GM12878 (cell line): ENCODE results near the gene MYO7B.
"Not testable (repeated sequence)": the region's sequence is repeated elsewhere in the genome, so short reads cannot be mapped to it uniquely, and the experiment has no call there.

ENCODE experiments used
- ATF7 ChIP-seq: fragments of 450-650 bp; IDR thresholded peaks from 2 replicates; pipeline ENCODE4 v1.6.1; 2016; ENCODE audit warnings: low read depth, mild to moderate bottlenecking
- BHLHE40 ChIP-seq, 2 experiments: fragments of 450-650 bp in 1 of 2; IDR thresholded peaks; 2 replicates each; pipeline ENCODE4 v1.6.1; 2011 to 2017; ENCODE audit warnings: low read depth in 2 of 2, borderline replicate concordance in 1 of 2, improper control_type of control experiment in 1 of 2, low read length in 1 of 2, mild to moderate bottlenecking in 1 of 2
- CTCF ChIP-seq, 3 experiments: IDR thresholded peaks in 2 of 3; conservative IDR thresholded peaks in 1 of 3; 2 replicates each; pipeline ENCODE4 v1.5.1; 2011; ENCODE audit warnings: low read depth in 3 of 3, low read length in 3 of 3, mild to moderate bottlenecking in 3 of 3, control low read depth in 2 of 3, moderate library complexity in 2 of 3, inconsistent platforms in 1 of 3, mixed read lengths in 1 of 3; ENCODE audit not compliant: control insufficient read depth in 2 of 3, insufficient read depth in 1 of 3; ENCODE audit errors: extremely low read depth in 1 of 3
- ELK1 ChIP-seq: IDR thresholded peaks from 2 replicates; pipeline ENCODE4 v1.6.1; 2012; ENCODE audit warnings: low read depth, low read length, improper control_type of control experiment
- IKZF2 ChIP-seq, 2 experiments: fragments of 450-650 bp; IDR thresholded peaks; 2 replicates each; pipeline ENCODE4 v1.6.1; 2017; ENCODE audit warnings: mild to moderate bottlenecking in 2 of 2, moderate library complexity in 2 of 2
- NRF1 ChIP-seq: conservative IDR thresholded peaks from 2 replicates; pipeline ENCODE4 v1.6.1; 2011; ENCODE audit warnings: mild to moderate bottlenecking, low read depth, low read length, improper control_type of control experiment
- POLR2A ChIP-seq: IDR thresholded peaks from 2 replicates; pipeline ENCODE4 v1.6.1; 2011; ENCODE audit warnings: low read depth, mild to moderate bottlenecking, low read length
- SPI1 ChIP-seq: IDR thresholded peaks from 2 replicates; pipeline ENCODE4 v1.6.1; 2011; ENCODE audit warnings: low read depth, mild to moderate bottlenecking, low read length, moderate library complexity, borderline replicate concordance; ENCODE audit not compliant: insufficient read depth
- TCF12 ChIP-seq: IDR thresholded peaks from 2 replicates; pipeline ENCODE4 v1.6.1; 2011; ENCODE audit warnings: low read depth, mild to moderate bottlenecking, low read length
- TF ChIP-seq, protein P1 (sequence below): fragments of 450-650 bp; IDR thresholded peaks from 2 replicates; pipeline ENCODE4 v1.6.1; 2018; ENCODE audit warnings: mild to moderate bottlenecking, low read depth, moderate library complexity; ENCODE audit not compliant: partially characterized antibody
- TF ChIP-seq, protein P2 (sequence below): fragments of 450-650 bp; IDR thresholded peaks from 2 replicates; pipeline ENCODE4 v1.6.1; 2016; ENCODE audit warnings: mild to moderate bottlenecking

DNA sequence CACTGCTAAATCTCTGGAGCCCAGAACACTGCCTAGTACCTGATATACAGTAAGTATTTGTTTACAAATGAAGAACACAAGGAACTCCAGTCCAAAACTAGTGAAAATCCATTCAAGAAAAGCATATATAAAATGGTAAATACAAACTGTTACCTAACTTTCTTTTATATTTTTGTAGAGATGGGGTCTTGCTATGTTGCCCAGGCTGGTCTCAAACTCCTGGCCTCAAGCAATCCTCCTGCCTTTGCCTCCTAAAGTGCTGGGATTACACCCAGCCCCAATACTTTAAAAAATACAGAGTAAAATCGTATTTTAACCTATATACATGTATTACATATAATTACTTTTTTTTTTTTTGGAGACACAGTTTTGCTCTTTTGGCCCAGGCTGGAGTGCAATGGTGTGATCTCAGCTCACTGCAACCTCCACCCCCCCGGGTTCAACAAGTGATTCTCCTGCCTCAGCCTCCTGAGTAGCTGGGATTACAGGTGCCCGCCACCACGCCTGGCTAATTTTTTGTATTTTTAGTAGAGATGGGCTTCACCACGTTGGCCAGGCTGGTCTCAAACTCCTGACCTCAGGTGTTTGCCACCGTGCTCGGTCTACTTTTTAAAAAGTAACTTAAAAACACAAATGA is 11.2 kb upstream of the MYO7B start:
- TF ChIP-seq IKZF2 (IDR thresholded peaks at IDR 0.05); BHLHE40 (IDR thresholded peaks at IDR 0.05; ENCODE audit: borderline replicate concordance in 1 of 2, low read depth in 2 of 2, low read length in 1 of 2); CTCF (IDR thresholded peaks at IDR 0.05 in 2 of 3, conservative IDR thresholded peaks at IDR 0.05 in 1 of 3; ENCODE audit: control insufficient read depth in 2 of 3, extremely low read depth in 1 of 3, insufficient read depth in 1 of 3, low read depth in 3 of 3, low read length in 3 of 3); ELK1; NRF1; SPI1; ATF7; POLR2A; TCF12: not testable (repeated sequence)
- TF ChIP-seq, protein P1, sequence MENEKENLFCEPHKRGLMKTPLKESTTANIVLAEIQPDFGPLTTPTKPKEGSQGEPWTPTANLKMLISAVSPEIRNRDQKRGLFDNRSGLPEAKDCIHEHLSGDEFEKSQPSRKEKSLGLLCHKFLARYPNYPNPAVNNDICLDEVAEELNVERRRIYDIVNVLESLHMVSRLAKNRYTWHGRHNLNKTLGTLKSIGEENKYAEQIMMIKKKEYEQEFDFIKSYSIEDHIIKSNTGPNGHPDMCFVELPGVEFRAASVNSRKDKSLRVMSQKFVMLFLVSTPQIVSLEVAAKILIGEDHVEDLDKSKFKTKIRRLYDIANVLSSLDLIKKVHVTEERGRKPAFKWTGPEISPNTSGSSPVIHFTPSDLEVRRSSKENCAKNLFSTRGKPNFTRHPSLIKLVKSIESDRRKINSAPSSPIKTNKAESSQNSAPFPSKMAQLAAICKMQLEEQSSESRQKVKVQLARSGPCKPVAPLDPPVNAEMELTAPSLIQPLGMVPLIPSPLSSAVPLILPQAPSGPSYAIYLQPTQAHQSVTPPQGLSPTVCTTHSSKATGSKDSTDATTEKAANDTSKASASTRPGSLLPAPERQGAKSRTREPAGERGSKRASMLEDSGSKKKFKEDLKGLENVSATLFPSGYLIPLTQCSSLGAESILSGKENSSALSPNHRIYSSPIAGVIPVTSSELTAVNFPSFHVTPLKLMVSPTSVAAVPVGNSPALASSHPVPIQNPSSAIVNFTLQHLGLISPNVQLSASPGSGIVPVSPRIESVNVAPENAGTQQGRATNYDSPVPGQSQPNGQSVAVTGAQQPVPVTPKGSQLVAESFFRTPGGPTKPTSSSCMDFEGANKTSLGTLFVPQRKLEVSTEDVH: not testable (repeated sequence)
- TF ChIP-seq, protein P2, sequence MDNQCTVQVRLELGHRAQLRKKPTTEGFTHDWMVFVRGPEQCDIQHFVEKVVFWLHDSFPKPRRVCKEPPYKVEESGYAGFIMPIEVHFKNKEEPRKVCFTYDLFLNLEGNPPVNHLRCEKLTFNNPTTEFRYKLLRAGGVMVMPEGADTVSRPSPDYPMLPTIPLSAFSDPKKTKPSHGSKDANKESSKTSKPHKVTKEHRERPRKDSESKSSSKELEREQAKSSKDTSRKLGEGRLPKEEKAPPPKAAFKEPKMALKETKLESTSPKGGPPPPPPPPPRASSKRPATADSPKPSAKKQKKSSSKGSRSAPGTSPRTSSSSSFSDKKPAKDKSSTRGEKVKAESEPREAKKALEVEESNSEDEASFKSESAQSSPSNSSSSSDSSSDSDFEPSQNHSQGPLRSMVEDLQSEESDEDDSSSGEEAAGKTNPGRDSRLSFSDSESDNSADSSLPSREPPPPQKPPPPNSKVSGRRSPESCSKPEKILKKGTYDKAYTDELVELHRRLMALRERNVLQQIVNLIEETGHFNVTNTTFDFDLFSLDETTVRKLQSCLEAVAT: not testable (repeated sequence)
